CD4-positive, alpha-beta T cell treated with Interleukin-2 at 100 ng/mL for 4 hours (primary cell): ENCODE data around the gene YTHDF1.
A peak's percentile ranks its signal among the peaks of the same experiment; 100 is the strongest.
"Not testable (repeated sequence)": the region's sequence is repeated elsewhere in the genome, so short reads cannot be mapped to it uniquely, and the experiment has no call there.

Experiments used
- DNase-seq: peaks from one replicate; pipeline ENCODE4 v3.0.0-alpha.2; 2020; ENCODE audit warnings: low spot score

The YTHDF1 gene

DNA sequence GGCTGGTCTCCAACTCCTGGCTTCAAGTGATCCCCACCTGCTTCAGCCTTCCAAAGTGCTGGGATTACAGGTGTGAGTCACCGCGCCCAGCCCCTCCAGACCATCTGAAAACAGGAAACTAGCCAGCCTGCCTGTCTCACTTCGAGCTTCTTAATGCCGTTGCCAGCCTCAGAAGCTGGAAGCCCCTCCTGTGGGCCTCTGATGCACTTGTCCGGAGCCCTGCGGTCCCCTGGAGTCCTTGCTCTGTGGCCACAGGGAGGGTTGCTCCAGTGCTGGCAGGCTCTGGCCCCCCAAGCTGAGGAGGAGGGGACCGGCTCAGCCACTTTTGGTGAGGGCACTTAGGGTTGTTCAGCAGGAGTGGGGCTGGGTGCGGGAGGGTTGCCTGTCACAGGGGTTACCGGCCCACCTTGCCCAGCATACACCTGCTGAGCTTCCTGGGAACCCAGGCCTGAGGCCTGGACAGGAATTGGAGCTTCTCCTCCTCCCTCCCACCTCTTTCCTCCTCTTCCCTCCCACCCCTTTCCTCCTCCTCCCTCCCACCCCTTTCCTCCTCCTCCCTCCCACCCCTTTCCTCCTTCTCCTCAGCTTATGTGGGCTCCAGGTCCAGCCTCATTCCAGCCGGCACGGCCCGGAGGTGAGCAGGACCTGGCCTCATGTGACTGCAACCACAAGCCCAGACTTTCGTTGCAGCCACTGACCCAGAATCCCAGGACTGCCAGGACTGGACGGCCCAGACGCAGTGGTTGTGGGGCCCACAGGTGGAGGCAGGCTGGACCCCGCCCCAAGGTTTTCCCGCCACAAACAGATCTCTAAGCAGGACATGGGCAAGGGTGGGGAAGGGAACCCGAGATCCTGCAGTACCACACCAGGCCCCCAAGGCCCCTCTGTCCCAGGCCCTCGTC, 10.4 kb upstream of the YTHDF1 start:
- no peak for DNase-seq

DNA sequence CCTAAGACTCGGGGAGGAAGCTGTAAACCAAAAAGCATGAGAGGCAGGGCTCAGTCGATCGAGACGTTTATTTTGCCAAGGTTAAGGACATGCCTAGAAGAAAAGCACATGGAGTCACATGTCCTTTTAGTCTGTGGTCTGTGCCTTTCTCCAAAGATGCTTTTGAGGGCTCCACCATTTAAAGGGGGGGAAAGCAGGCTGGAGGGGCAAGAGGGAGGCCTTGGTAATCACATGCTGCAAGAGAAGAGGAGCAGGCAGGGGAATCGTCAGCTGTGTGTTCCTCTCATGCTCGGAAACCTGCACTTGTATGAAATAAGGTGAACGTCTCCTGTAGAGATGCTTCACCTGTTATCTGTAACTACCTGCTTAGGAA, 9.1 kb upstream of the YTHDF1 start:
- DNase-seq, result no peak

DNA sequence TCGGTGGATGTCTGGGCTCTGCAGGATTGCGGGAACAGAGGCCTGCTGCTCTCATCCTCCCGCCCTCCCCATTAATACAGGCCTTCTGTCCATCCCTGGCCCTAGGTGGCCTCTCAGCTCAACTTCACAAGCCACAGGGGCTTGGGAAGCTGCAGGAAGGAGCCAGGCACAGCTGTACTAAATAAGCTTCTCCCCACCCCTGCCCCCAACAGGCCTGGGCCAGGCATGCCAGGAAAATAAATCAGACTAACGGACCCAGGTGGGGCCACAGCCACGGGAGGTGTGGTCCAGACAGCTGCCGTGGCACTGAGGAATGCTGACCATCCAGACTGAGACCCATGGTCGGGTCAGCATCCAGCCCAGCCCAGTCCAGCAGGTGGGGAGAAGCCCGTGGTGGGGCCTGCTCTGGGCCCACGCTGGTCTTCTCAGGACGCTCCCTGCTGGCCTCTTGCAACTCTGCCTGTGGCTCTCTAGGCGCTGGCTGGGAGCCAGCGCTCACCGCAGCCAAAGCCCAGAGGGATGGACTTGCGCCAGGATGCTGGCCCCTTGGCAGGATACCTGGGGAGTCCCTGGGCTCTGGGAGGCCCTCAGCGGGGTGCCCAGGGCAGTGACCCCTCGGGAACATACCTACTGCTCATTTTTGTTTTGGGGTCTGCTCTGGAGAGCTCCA, 8.6 kb upstream of the YTHDF1 start:
- no peak for DNase-seq

DNA sequence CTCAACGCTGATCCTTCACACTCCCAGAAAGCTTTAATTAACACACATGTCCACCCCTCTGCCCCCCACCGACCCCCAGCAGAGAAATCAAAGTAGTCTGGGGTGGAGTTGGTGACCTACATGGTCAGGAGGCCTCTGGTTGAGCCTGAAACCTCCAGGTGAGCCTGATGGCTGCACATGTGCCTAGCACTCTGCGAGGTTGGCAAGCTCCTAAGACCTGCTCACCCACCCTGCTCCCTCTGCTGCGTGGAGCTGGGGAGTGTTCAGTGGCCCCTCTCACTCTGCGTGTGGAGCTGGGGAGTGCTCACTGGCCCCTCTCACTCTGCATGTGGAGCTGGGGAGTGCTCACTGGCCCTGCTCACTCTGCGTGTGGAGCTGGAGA, 7.9 kb upstream of the YTHDF1 start:
- no peak for DNase-seq

DNA sequence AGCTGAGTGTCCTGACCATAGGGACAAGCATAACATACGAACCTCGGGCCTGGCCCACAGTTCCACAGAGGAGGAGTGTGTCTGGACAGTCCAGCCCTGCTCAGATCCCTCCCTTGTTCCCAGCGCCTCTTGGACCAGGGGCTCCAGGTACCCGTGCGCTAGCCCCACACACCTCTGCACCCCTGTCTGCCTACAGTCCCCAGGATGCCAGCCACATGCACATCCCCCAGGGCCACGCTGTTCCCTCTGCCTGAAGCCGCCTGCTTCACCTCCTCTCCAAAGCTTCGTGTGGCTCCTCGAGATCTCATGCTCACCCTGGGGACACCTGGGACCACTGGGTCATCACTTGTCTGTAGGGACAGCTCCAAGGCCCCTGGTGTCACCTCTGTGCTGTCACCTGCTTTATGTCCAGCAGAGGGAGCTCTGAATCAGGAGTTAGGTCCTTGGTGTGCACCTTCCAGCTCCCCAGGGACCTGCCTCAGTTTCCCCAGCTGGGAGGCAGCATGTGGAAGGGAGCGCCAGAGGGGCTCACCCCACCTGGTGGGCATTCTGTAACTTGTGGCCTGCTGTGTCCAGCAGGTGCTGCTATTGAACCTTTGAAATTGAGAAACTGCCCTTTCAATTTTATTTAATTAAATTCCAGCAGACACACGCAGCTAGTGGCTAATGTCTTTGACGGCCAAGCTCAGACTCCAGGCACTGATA, 7.3 kb upstream of the YTHDF1 start:
- peak; percentile 52 for DNase-seq

DNA sequence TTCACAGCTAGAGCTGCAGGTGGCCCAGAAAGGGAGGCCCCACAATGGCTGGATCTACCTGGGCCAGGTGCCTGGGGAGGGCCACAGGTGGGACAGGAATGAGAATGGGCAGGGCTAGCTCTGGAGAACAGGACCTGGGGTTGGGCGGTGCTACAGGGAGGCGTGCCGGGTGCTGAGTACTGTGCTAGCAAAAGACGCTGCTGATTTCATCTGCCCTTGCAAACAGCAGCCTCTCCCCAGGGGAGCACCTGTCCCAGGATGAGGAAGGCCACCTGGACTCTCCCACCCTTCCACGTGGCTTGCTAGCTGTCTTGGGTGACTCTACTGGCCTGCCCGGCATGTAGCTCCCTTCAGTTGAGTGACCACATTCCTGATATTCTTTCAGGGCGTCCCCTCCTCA, 6.6 kb upstream of the YTHDF1 start:
- no peak for DNase-seq

DNA sequence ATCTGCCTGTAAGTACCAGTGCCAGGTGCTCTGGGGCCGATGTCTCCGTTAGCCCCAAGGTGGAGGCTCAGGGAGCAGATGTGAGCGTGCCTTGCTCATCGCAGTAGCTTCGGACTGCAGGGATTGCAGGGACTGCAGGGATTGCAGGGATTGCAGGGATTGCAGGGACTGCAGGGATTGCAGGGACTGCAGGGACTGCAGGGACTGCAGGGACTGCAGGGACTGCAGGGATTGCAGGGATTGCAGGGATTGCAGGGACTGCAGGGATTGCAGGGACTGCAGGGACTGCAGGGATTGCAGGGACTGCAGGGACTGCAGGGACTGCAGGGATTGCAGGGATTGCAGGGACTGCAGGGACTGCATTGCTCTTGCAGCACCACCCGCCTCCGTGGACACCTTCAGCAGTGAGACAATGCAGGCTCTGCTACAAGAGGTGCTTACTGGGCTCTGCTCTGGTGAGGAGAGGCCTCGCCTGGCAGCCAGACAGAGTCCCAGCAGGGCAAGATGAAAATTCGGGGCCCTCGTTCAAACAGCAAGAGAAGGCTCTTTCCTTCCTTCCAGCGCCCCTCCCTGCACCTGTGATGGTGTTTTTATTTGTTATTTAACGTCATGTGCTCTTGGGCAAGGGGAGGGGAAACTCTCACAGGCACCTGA, 5.6 kb upstream of the YTHDF1 start:
- not testable (repeated sequence) for DNase-seq

DNA sequence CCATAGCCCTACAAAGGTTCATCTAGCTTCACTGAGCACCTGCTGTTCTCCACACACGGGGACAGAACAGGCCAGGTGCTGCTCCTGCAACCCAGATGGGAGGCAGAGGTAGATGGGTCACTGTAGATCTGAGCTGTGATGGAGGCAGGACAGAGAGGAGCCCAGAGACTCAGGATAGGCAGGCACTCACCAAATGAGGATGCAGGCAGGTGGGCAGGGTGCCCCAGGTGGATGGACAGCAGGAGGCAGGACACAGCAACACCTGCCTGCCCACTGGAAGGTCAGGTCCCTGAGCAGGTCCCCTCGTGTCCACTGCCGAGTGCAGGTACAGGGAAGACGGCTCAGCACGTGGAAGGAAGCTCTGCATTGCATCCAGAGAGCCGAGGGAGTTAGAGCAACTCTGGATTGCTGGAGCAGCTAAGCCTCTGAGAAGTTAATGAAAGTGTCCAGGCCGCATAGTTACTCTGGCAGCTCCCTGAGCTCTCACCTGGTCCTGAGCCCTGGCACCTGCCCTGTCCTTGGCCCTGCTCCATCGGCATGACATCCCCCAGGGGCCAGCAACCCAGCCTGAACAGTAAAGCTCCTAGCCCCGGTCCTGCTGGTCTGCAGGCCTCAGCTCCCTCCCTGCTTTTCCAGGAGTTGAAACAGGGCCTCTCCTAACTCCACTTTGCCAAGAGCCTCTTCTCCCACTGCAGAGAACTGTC, 4.9 kb upstream of the YTHDF1 start:
- no peak for DNase-seq

DNA sequence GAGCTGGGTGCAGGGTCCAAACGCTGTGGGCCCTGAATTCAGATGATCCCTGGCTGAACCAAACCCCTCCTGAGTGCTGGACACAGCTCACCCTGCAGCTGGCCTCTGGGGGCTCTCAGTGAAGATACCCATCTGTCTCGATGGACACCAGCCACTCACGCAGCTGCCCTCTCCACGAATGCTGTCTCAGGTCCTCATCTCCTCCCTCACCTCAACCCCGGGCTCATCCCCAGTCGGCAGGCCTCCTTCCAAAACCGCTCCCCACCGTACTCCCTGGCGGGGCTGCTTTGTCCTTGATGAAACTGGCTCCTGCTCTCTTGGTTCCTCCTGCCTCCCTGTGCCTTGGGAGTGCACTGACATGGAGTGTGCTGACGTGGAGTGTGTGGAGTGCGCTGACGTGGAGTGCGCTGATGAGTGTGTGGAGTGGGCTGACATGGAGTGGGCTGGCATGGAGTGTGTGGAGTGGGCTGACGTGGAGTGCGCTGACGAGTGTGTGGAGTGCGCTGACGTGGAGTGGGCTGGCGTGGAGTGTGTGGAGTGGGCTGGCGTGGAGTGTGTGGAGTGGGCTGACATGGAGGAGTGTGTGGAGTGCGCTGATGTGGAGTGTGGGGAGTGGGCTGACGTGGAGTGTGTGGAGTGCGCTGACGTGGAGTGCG, 4.1 kb upstream of the YTHDF1 start:
- no peak for DNase-seq

DNA sequence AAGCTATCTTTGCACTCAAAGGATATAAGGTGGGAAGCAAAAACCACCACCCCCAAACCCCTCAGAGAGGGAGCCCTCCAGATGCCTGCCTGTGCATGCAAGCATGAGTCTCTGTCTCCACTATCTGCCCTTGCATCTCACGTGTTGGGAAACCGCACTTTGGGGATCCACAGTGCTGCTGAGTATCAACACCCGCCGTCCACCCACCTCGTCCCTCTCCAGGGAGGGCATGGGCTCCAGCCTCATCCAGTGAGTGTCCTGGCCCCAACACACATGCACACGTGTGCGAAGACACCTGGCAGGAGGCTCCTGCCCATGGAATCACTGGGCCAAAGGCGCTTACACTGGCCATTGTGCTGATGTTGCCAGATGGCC, 3.5 kb upstream of the YTHDF1 start:
- DNase-seq, result no peak

DNA sequence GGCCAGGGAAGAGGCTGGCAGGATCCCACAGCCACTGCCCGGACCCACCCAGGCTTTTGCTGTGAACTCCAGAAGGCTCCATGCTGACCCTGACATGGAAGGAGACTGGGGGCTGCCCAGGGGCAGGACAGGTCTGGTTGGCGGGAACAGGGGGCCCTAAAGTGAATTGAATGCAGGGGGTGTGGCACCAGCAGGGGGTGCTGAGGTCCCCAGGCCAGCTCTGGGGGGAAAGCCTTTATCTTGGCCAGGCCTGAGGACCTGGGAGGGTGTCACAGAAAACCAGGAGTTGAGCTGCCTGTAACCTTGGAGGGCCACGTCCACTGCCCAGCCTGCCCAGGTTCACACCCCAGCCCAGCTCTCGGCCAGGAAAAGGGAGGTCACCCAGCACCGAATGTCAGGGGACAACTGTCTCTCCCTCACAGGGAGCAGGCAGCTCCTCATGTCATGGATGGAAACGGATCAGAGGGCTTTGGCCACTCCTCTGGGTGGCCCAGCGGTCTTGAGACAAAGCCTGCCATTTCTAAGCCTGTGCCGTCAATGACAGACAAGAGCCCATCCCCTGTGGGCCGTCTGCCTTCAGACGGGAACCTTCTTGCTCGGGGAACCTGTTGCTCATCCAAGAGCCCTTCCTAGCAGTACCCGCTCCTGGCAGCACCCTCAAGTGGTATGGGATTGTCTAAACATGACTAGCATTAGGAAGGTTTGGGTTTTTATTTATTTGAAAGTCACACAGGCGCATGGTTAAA, 2.9 kb upstream of the YTHDF1 start:
- DNase-seq, result no peak

DNA sequence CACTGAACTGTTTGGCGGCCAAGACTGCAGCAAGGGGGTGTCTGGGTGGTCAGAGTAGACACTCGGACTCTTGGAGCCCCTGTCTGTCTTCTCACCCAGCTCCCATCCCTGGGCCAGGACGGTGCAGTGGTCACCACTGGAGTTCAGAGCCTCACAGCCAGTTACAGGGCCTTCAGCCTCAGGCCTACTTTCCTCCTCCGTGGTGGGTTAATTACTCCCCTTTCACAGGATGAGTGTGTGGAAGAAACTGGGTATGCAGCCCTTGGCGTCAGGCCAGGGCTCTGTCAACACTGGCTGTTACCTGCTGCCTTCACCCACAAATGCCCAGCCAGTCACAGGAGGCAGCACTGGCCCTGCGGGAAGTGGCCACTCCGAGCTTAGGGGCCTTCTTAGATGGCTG, 1.8 kb upstream of the YTHDF1 start:
- no peak for DNase-seq

DNA sequence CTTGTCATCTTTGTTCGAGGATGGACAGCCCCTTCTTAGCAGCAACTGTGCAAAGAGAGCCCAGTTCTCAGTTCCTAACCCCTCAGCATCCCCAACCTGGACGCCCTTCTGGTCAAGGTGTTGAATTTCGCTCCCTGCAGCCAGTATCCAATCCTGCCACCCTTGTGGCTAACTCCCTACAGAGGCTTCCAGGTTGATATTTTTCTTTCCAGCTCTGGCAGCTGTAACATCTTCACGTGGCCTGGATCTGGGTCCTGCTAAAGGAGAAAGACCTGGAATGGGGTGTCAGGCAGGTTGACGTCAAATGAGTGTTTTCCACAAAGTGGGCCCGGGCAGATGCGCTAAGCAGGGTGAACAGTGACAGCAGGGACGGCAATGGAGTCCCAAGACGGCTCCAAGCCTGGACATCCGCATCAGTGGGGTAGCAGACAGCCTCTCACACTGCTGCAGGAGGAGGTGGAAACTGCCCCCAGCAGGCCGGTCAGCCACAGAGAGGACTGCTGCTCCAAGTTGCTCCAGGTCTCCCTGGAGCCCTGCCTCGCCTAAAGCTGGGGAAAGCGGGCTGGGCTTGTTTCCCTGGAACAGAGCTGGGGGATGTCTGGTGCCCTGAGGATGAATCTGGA, 1.0 kb upstream of the YTHDF1 start:
- DNase-seq, result no peak

DNA sequence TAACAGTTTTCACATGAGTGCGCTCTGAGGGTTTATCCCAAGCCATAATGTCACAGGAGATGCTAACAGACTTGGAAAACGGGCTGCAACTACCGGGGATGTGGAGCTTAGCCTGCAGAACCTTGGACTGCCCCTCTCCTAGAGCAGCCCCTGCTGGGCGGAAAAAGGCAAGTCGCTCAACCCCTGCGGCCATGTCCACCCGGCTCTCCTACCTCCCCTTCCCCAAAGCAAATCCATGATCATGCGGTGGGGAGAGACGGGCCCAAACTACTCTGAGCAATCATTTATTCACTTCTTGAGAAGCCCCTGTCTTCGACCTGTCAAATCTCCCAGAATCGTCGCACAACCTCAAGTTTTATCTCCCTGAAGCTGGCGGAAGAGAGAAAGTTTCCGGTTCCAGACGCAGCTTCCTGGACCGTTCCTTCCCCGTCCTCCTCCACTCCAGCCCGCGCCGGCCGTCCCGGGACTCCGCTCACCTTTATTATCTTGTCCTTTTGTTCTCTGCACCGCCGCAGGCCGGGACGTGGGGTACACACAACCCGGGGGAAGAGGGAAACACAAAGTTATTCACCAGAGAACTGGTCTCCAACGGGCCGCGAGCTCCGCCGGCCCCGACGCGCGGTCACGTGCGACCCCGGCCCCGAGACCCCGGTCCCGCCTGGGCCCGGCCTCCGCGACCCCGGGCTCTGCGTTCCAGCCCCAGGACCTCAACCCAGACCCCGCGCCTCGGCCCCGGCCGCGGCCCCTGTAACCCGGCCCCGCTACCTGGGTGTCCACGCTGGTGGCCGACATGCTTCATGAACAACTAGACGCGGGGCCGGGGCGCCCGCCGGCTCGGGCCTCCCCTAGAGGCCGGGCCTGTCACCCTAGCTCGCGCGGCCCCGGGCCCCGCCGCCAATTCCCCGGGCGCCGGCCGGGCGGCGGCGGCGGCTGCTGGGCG, 560 bp downstream of the YTHDF1 start:
- DNase-seq, result no peak

DNA sequence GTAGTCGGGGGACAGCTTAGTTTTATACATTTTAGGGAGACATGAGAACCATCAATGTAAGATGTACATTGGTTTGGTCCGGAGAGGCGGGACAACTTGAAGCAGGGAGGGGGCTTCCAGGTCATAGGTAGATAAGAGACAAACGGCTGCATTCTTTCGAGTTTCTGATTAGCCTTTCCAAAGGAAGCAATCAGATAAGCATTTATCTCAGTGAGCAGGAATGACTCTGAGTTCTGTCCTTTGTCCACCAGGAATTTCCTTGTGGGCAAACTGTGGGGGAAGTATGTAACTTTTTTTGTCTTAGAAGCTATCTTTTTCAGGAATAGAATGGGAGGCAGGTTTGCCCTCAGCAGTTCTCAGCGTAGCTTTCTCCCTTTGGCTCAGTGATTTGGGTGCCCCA, 1.4 kb downstream of the YTHDF1 start:
- no peak for DNase-seq

DNA sequence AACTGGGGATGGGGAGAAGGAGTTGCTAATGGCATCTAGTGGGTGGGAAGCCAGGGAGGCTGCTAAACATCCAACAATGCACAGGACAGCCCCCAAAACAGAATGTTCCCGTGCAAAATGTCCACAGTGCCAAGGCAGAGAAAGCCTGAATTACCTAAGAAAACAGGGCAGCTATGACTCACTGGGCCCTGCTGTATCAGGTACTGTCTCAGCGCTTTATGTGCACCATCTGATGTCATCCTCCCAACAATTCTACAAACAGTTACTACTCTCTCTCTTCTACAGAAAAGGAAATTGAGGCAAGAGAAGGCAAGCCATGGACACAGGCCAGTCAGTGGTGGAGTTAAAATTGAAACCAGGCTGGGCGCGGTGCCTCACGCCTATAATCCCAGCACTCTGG, 3.1 kb downstream of the YTHDF1 start:
- DNase-seq, result no peak

DNA sequence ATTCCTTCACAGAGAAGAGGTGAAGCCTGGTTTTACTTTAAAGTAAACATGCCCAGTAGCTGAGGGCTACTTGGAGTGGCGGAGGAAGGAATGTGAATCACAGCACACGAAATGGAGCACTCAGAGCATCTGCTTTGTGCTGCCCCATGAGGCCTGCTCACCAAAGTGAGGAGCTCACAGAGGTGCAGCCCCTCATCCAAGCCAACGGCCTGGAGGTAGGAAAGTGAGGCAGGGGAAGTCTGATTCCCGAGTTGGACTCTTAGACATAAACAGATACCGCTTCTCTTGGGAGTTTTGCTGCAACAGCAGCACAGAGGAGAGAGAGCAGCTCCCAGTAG, 3.6 kb downstream of the YTHDF1 start:
- DNase-seq, result no peak

DNA sequence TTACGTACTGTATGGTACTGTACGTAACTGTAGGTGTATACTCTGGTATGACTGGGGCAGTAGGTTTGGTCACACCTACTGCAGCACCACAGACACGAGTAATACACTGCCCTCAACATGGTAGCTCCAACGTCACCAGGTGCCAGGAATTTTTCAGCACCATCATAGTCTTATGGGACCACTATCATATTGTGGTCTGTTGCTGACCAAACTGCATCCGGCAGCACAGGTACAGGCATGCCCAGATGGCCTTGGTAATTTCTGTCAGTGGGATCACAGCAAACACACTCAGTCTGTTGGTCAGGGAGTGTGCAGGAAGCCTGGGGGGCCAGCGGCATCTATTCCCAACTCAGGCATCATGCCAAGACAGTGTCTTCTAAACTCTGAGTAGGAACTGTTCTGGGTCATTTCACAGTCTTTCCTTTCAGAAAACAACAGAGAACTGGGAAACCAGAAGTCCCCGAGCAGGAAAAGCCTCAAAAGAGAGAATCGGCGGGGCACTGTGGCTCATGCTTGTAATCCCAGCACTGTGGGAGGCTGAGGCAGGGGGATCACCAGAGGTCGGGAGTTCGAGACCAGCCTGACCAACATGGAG, 5.8 kb downstream of the YTHDF1 start:
- DNase-seq, result no peak

DNA sequence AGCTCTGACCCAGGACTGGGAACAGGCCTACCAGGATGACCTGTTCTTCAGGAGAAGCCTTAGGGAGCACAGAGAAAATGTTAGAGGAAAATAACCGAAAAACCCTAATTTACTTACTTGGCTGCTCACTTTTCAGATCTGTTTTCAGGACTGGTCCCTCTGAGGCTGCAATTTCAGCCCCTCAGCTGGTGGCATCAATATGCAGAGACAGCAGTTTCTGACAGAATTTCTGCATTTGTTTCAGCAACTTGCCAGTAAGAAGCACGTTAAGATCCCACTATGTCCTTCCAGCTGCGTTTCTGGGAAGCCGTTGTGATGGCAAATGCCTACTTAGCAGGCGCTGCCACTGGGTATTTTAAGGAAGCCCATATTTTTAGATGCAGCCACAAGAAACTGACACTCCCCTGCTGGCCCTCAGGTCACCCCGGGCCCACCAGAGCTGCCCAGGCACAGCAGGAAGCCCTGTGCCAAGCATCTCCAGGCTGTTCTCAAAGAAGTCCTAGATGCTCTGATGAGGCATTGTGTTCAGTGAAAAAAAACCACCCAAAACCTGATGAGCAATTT, 7.5 kb downstream of the YTHDF1 start:
- DNase-seq, result no peak
